Left cardiac atrium (tissue), 4 donors: ENCODE results near the gene COL9A3. TPM values are rescaled to one million over a fixed set of nuclear protein-coding genes. Genes with fewer than 3 reads are reported as not detected.
"Not testable (repeated sequence)": the region's sequence is repeated elsewhere in the genome, so short reads cannot be mapped to it uniquely, and the experiment has no call there.

Experiments
- ATAC-seq, 2 donors: fragments of 200-7000 bp; cut with Tn5 transposase; one replicate each; pipeline ENCODE4 v1.9.1; 2020; ENCODE audit warnings: mild to moderate bottlenecking in 2 of 2, moderate library complexity in 2 of 2
- DNase-seq: peaks from one replicate; pipeline ENCODE4 v3.0.0-alpha.2; 2020
- intact Hi-C, 2 donors: fragments of 100-400 bp; cut with DNase I; formaldehyde crosslinking; loops; one replicate each; pipeline versions ENCODE4 v1.14.1 to v1.15.1; 2022 to 2023
- total RNA-seq, 2 donors: library from RNA; stranded (reverse); fragmentation: NEBNext Ultra II Directional; extraction: Animal tissue kit (Norgen Biotek cat#: 25700); gene quantifications; one replicate each; pipeline ENCODE4 v1.2.1, GENCODE V29; 2021
- donor health status: DM: no; HTN: yes; CAD: no.
- donor health status: DM: no; HTN: yes; CAD: no; lungs with severe emphysema.
- donor health status: DM: yes; HTN: yes; CAD: no.
- donor health status: Dilated cardiomyopathy.

COL9A3 gene
- total RNA-seq, 2 donors from 2014 or later, result 4.0 to 4.7 TPM

GRCh38 chr20:62861726-62862336, 45.0 kb downstream of the COL9A3 start, which contains the start of gene TCFL5:
TCFL5 (minus strand) TSS chr20:62861822; CDS start chr20:62861670, 152 bp downstream.
- intact Hi-C loops, result no loop called here
- DNase-seq (peak; percentile 89), ATAC-seq (peak; percentile 99)

- intact Hi-C loops, result no loop called here
- ATAC-seq (no peak), DNase-seq (no peak)
These were observed 47.4 kb downstream of the COL9A3 start for GRCh38 chr20:62864207-62864606.

GRCh38 chr20:62872184-62872847, 55.5 kb downstream of the COL9A3 start:
- intact Hi-C loops, result no loop called here
- no peak for ATAC-seq
- DNase-seq, result no peak

GRCh38 chr20:62872862-62873261, 56.0 kb downstream of the COL9A3 start:
- DNase-seq, result no peak
- intact Hi-C loops, result loop anchor here in 1 of 2 donors (1.0 kb wide), 1 partner anchor 135 kb away; no protein-coding TSS in a partner anchor

GRCh38 chr20:62873280-62873679, 56.4 kb downstream of the COL9A3 start:
- ATAC-seq (no peak), DNase-seq (no peak)
- intact Hi-C loops, result loop anchor here in 1 of 2 donors (1.0 kb wide), 1 partner anchor 135 kb away; no protein-coding TSS in a partner anchor

More at GRCh38 chr20:62872862-62873261, 56.0 kb downstream of the COL9A3 start:
- ATAC-seq, result no peak

- DNase-seq, result peak; percentile 80
- intact Hi-C loops, result loop anchor here in 1 of 2 donors (1.0 kb wide), 1 partner anchor 135 kb away; no protein-coding TSS in a partner anchor
- ATAC-seq, result not testable (repeated sequence)
These were observed 56.8 kb downstream of the COL9A3 start for GRCh38 chr20:62873681-62874031.

- ATAC-seq (no peak), DNase-seq (no peak)
- intact Hi-C loops, result no loop called here
These were observed 58.1 kb downstream of the COL9A3 start for GRCh38 chr20:62874964-62875344.

GRCh38 chr20:62875419-62876361, 58.8 kb downstream of the COL9A3 start:
- DNase-seq (peak; percentile 86), ATAC-seq (peak; percentile 71 to 76)
- intact Hi-C loops, result no loop called here

GRCh38 chr20:62876501-62876901, 59.7 kb downstream of the COL9A3 start:
- intact Hi-C loops, result no loop called here
- peak; percentile 1 to 3 for ATAC-seq
- DNase-seq, result no peak

- intact Hi-C loops, result no loop called here
These were observed 60.3 kb downstream of the COL9A3 start for GRCh38 chr20:62876902-62877816.

GRCh38 chr20:62878244-62879038, 61.6 kb downstream of the COL9A3 start:
- DNase-seq, result no peak
- intact Hi-C loops, result no loop called here
- no peak for ATAC-seq

More at GRCh38 chr20:62876902-62877816, 60.3 kb downstream of the COL9A3 start:
- peak; percentile 91 for DNase-seq
- peak; percentile 91 to 95 for ATAC-seq

GRCh38 chr20:62879275-62880146, 62.7 kb downstream of the COL9A3 start:
- DNase-seq (peak; percentile 20), ATAC-seq (no peak)
- intact Hi-C loops, result no loop called here

- ATAC-seq, result no peak
- no peak for DNase-seq
- intact Hi-C loops, result no loop called here
These were observed 63.5 kb downstream of the COL9A3 start for GRCh38 chr20:62880147-62880934.

GRCh38 chr20:62880935-62881661, 64.2 kb downstream of the COL9A3 start:
- intact Hi-C loops, result no loop called here
- no peak for ATAC-seq
- no peak for DNase-seq

GRCh38 chr20:62881662-62882395, 65.0 kb downstream of the COL9A3 start:
- ATAC-seq, result no peak
- DNase-seq, result no peak
- intact Hi-C loops, result no loop called here
